Measurements from ENCODE around the gene FIG4. TPM values are rescaled to one million over a fixed set of nuclear protein-coding genes. Genes with fewer than 3 reads are reported as not detected.

The FIG4 gene
- polyA plus RNA-seq, 1 donor (not counting 4 experiments of a cell fraction or from before 2014, with no cell fraction given) = 12.8 TPM

DNA sequence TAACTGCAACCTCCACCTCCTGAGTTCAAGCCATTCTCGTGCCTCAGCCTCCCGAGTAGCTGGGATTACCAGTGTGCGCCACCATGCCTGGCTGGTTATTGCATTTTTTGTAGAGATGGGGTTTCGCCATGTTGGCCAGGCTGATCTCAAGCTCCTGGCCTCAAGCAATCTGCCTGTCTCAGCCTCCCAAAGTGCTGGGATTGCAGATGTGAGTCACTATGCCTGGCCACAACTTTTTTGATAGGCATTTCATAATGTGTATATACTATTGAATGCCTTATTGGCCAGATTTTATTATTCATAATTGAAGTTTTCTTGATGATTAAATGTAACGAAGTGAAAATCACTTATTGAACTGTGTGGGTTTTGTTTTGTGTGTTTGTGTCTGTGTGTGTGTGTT, 27.9 kb downstream of the FIG4 start:
- Histone ChIP-seq H3K9me1 (ENCODE audit: control insufficient read depth, extremely low read depth, insufficient read depth, low read length) (no peaks in the 10 kb centered on the region), H3K27me3 (ENCODE audit: control insufficient read depth, extremely low read depth, insufficient read depth, low read length) (no peaks in the 10 kb centered on the region), H3K27ac (ENCODE audit: control insufficient read depth, insufficient read depth, low read length) (no peak overlapping the region), H3K4me3 (ENCODE audit: control insufficient read depth in 2 of 3, extremely low read depth in 1 of 3, insufficient read depth in 2 of 3, low read depth in 1 of 3, low read length in 3 of 3) (no peak overlapping the region), H3K4me2 (ENCODE audit: control insufficient read depth, extremely low read depth, insufficient read depth, low read depth, low read length) (no peak overlapping the region), H3K79me2 (ENCODE audit: control insufficient read depth, insufficient read depth, low read length) (no peaks in the 10 kb centered on the region), H3K9ac (ENCODE audit: control insufficient read depth, extremely low read depth, insufficient read depth, low read length) (no peak overlapping the region), H3K36me3 (ENCODE audit: control insufficient read depth in 2 of 2, extremely low read depth in 1 of 2, insufficient read depth in 2 of 2, low read length in 2 of 2) (no peaks in the 10 kb centered on the region), H4K20me1 (ENCODE audit: control insufficient read depth, extremely low read depth, insufficient read depth, low read length) (no peaks in the 10 kb centered on the region), H3K9me3 (ENCODE audit: control insufficient read depth, low read depth, low read length) (no peaks in the 10 kb centered on the region), H2AFZ (ENCODE audit: control insufficient read depth, low read length) (no peak overlapping the region), H3K4me1 (ENCODE audit: control insufficient read depth, extremely low read depth, insufficient read depth, low read length) (no peaks in the 10 kb centered on the region)
- DNase-seq (ENCODE audit: low read depth, low spot score) = no peak
- TF ChIP-seq EZH2 (IDR thresholded peaks at IDR 0.05; ENCODE audit: low read length) = no peak
- TF ChIP-seq, protein P1, sequence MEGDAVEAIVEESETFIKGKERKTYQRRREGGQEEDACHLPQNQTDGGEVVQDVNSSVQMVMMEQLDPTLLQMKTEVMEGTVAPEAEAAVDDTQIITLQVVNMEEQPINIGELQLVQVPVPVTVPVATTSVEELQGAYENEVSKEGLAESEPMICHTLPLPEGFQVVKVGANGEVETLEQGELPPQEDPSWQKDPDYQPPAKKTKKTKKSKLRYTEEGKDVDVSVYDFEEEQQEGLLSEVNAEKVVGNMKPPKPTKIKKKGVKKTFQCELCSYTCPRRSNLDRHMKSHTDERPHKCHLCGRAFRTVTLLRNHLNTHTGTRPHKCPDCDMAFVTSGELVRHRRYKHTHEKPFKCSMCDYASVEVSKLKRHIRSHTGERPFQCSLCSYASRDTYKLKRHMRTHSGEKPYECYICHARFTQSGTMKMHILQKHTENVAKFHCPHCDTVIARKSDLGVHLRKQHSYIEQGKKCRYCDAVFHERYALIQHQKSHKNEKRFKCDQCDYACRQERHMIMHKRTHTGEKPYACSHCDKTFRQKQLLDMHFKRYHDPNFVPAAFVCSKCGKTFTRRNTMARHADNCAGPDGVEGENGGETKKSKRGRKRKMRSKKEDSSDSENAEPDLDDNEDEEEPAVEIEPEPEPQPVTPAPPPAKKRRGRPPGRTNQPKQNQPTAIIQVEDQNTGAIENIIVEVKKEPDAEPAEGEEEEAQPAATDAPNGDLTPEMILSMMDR (optimal IDR thresholded peaks at IDR 0.05 in 1 of 3, IDR thresholded peaks at IDR 0.05 in 1 of 3, conservative IDR thresholded peaks at IDR 0.05 in 1 of 3; ENCODE audit: extremely low read depth in 1 of 3, insufficient read depth in 2 of 3, low read length in 3 of 3) = no peak
- FAIRE-seq = no peak
- dilution Hi-C loops (cut with MboI; ENCODE audit: extremely low pct_ligation_motif_present, low sequenced_read_pairs) = no loop called here

- Histone ChIP-seq H3K27me3 (ENCODE audit: control insufficient read depth, extremely low read depth, insufficient read depth, low read length) (no peaks in the 10 kb centered on the region), H3K36me3 (ENCODE audit: control insufficient read depth in 2 of 2, extremely low read depth in 1 of 2, insufficient read depth in 2 of 2, low read length in 2 of 2) (no peaks in the 10 kb centered on the region), H3K9me1 (ENCODE audit: control insufficient read depth, extremely low read depth, insufficient read depth, low read length) (no peaks in the 10 kb centered on the region), H4K20me1 (ENCODE audit: control insufficient read depth, extremely low read depth, insufficient read depth, low read length) (no peaks in the 10 kb centered on the region), H3K4me2 (ENCODE audit: control insufficient read depth, extremely low read depth, insufficient read depth, low read depth, low read length) (no peak overlapping the region), H2AFZ (ENCODE audit: control insufficient read depth, low read length) (no peak overlapping the region), H3K9me3 (ENCODE audit: control insufficient read depth, low read depth, low read length) (no peaks in the 10 kb centered on the region), H3K79me2 (ENCODE audit: control insufficient read depth, insufficient read depth, low read length) (no peaks in the 10 kb centered on the region), H3K4me1 (ENCODE audit: control insufficient read depth, extremely low read depth, insufficient read depth, low read length) (no peaks in the 10 kb centered on the region), H3K27ac (ENCODE audit: control insufficient read depth, insufficient read depth, low read length) (no peak overlapping the region), H3K9ac (ENCODE audit: control insufficient read depth, extremely low read depth, insufficient read depth, low read length) (no peak overlapping the region), H3K4me3 (ENCODE audit: control insufficient read depth in 2 of 3, extremely low read depth in 1 of 3, insufficient read depth in 2 of 3, low read depth in 1 of 3, low read length in 3 of 3) (no peak overlapping the region)
- no peak for DNase-seq (ENCODE audit: low read depth, low spot score)
- TF ChIP-seq EZH2 (IDR thresholded peaks at IDR 0.05; ENCODE audit: low read length) = no peak
- TF ChIP-seq, protein P1 (optimal IDR thresholded peaks at IDR 0.05 in 1 of 3, IDR thresholded peaks at IDR 0.05 in 1 of 3, conservative IDR thresholded peaks at IDR 0.05 in 1 of 3; ENCODE audit: extremely low read depth in 1 of 3, insufficient read depth in 2 of 3, low read length in 3 of 3) = no peak
- FAIRE-seq = no peak
- dilution Hi-C loops (cut with MboI; ENCODE audit: extremely low pct_ligation_motif_present, low sequenced_read_pairs) = no loop called here
Observed at GRCh38 chr6:109720311-109720710, 29.2 kb downstream of the FIG4 start.
